GM19468 (cell line): ENCODE data around the gene C10orf105.
A peak's percentile ranks its signal among the peaks of the same experiment; 100 is the strongest.

Source experiments
- ATAC-seq: cut with Tn5 transposase; IDR thresholded peaks from one replicate; pipeline ENCODE4 v1.9.1; 2021; ENCODE audit warnings: mild to moderate bottlenecking, moderate library complexity, moderate number of reproducible peaks; ENCODE audit not compliant: unreplicated experiment; ENCODE audit errors: extremely low read depth

The C10orf105 gene

GRCh38 chr10:71752391-71753090 is 33.0 kb upstream of the C10orf105 start:
- no peak for ATAC-seq

- ATAC-seq, result no peak
These were observed 32.1 kb upstream of the C10orf105 start for GRCh38 chr10:71751515-71752224.

- no peak for ATAC-seq
These were observed 31.4 kb upstream of the C10orf105 start for GRCh38 chr10:71750986-71751385.

GRCh38 chr10:71750124-71750841 is 30.7 kb upstream of the C10orf105 start:
- ATAC-seq, result no peak

- ATAC-seq, result no peak
These were observed 29.8 kb upstream of the C10orf105 start for GRCh38 chr10:71749396-71749795.

GRCh38 chr10:71748671-71749191 is 29.2 kb upstream of the C10orf105 start:
- ATAC-seq, result peak; percentile 25

GRCh38 chr10:71747551-71748523 is 28.3 kb upstream of the C10orf105 start:
- no peak for ATAC-seq

GRCh38 chr10:71747039-71747531 is 27.5 kb upstream of the C10orf105 start:
- no peak for ATAC-seq

GRCh38 chr10:71746344-71747037 is 26.9 kb upstream of the C10orf105 start:
- no peak for ATAC-seq

- ATAC-seq, result no peak
These were observed 26.2 kb upstream of the C10orf105 start for GRCh38 chr10:71745664-71746250.

- ATAC-seq, result no peak
These were observed 25.5 kb upstream of the C10orf105 start for GRCh38 chr10:71744897-71745663.

GRCh38 chr10:71743866-71744265 is 24.3 kb upstream of the C10orf105 start:
- ATAC-seq, result no peak

- no peak for ATAC-seq
These were observed 23.7 kb upstream of the C10orf105 start for GRCh38 chr10:71743089-71743838.

- ATAC-seq, result no peak
These were observed 22.9 kb upstream of the C10orf105 start for GRCh38 chr10:71742301-71743088.

GRCh38 chr10:71741671-71742070 is 22.1 kb upstream of the C10orf105 start:
- ATAC-seq, result no peak

- ATAC-seq, result no peak
These were observed 21.5 kb upstream of the C10orf105 start for GRCh38 chr10:71741029-71741428.
